HFFc6 (cell line): ENCODE results near the gene GNPTAB. TPM values are rescaled to one million over a fixed set of nuclear protein-coding genes. Genes with fewer than 3 reads are reported as not detected.

Experiments used
- DNase-seq: peaks from one replicate; pipeline ENCODE4 v3.0.0-alpha.2; 2018
- H3K27ac Mint-ChIP-seq: 2 replicates; pipeline ENCODE4 v1.8.0; 2020; ENCODE audit warnings: mild to moderate bottlenecking, mixed read lengths
- H3K27me3 Mint-ChIP-seq: 2 replicates; pipeline ENCODE4 v1.8.0; 2021; ENCODE audit warnings: mild to moderate bottlenecking, moderate library complexity, mixed read lengths; ENCODE audit not compliant: insufficient read depth
- H3K36me3 Mint-ChIP-seq: 2 replicates; pipeline ENCODE4 v1.8.0; 2021; ENCODE audit warnings: low read depth, mixed read lengths
- H3K4me1 Mint-ChIP-seq: 2 replicates; pipeline ENCODE4 v1.8.0; 2020; ENCODE audit warnings: low read depth, mixed read lengths
- H3K4me3 Mint-ChIP-seq: 2 replicates; pipeline ENCODE4 v1.8.0; 2020; ENCODE audit warnings: mild to moderate bottlenecking, moderate library complexity, mixed read lengths
- H3K9me3 Mint-ChIP-seq: 2 replicates; pipeline ENCODE4 v1.8.0; 2020; ENCODE audit warnings: mild to moderate bottlenecking, mixed read lengths
- CTCF ChIP-seq: fragments of 200-600 bp; sonication (generic); IDR thresholded peaks from 2 replicates; pipeline ENCODE4 v1.5.0; 2021; ENCODE audit warnings: antibody characterized with exemption, mild to moderate bottlenecking
- long read RNA-seq: library from polyadenylated mRNA; unstranded; transcript quantifications from one replicate; pipeline ENCODE4 v2.0.0, GENCODE V29; 2019
- total RNA-seq, 6 experiments: library from RNA; stranded (reverse); fragmentation: NEBNext Ultra II Directional; extraction: Animal tissue kit (Norgen Biotek cat#: 25700); gene quantifications; 2 replicates in 1 of 6; 3 replicates in 5 of 6; pipeline ENCODE4 v1.2.3, GENCODE V29; 2021

The GNPTAB gene
- total RNA-seq = 10 to 100 TPM; 37.1 to 53.6 (median 44.9) TPM
- long read RNA-seq, full-length matches to known transcripts = 3 of 40 reads
- long read RNA-seq, partial matches to known transcripts = 36 of 40 reads
- long read RNA-seq, other reads (novel, unspliced or antisense) = 1 of 40 reads

DNA sequence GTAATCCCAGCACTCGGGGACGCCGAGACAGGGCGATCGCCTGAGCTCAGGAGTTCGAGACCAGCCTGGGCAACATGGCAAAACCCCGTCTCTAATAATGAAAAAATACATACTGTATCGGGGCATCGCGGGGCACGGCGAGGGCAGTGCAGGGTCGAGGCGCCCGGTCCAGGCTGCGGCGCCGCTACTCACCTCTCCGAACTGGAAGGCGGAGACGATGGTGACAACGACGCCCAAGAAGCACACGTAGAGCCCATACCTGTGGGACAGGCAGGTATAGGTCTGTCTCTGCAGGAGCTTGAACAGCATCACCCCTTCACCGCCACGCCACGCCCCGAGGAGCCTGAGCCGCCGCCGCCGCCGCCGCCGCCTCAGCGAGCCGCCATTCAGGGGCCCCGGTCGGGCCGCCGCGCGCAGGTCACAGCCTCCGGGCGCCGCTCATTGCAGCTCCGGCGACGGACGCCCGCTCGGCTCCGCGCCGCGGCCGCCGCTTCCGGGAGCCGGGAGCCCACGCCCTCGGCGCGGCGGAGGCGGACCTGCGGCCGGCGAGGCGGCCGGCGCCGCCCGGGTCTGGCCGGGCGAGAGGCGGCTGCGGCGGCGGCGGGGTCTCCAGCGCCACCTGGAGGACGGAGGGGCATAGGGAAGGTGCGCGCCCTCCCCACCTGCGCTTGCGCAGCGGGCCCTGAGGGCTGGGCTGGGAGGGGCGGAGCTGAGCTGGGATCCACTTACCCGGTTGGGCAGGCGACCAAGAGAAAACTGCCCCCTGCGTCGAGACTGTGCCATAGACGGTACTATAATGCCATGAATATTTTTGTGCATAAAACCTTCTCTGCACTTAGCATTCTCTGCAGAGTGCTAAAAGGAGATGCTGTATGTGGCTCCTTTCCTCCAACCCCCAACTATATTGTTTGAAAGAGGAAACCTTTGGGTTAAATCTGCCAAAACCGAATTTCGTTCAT, at the start of gene GNPTAB:
Gene GNPTAB (minus strand): TSS at position 593 of the 959 bp plus-strand sequence. CDS start 284 bp downstream, at position 309.
- peak within 1 kb of the TSS; percentile 99 for H3K4me3 Mint-ChIP-seq
- H3K9me3 Mint-ChIP-seq = no peaks in the 10 kb centered on the region

DNA sequence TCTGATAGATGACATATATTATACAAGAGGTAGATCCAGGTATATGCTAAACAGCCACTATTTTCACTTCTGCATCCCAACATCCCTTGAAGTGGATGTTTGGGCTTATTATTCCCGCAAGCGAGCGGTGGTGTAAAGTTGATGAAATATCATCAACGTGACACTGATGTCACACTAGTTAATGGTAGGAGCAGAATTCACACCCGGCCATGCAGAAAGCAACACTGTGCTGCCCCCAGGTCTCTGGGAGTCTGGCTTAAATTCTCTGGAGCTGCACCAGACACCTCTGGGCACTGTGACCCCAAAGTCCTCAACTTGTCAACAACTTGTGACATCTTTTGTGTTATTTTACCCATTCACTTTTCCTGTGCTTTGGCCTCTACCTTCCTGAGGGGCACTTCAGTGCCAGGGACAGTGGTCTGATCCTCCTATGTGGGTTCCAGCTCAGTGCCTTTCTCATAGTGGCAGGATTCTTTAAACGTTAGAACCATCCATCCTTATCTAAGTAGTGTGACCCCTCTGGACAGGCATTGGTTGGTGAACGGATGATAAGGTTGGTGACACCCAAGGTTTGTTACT, 47.6 kb upstream of the GNPTAB start:
- no peaks in the 10 kb centered on the region for H3K9me3 Mint-ChIP-seq
- peak overlapping the region; percentile 96 for H3K4me3 Mint-ChIP-seq
- H3K4me1 Mint-ChIP-seq = peaks cover 49% of the 10 kb centered on the region
- no peak for DNase-seq
- H3K36me3 Mint-ChIP-seq = peaks cover 39% of the 10 kb centered on the region
- no peak for TF ChIP-seq CTCF
- no peaks in the 10 kb centered on the region; the same call in 1 of the 2 replicates for H3K27me3 Mint-ChIP-seq
- peak overlapping the region; percentile 94 for H3K27ac Mint-ChIP-seq

More for the DNA sequence above, at the start of gene GNPTAB:
- Mint-ChIP-seq H3K27me3 (no peaks in the 10 kb centered on the region), H3K36me3 (no peaks in the 10 kb centered on the region), H3K4me1 (peaks cover 41% of the 10 kb centered on the region), H3K27ac (peak within 1 kb of the TSS; percentile 81)
- peak; percentile 83 for TF ChIP-seq CTCF
- peak; percentile 88 for DNase-seq

DNA sequence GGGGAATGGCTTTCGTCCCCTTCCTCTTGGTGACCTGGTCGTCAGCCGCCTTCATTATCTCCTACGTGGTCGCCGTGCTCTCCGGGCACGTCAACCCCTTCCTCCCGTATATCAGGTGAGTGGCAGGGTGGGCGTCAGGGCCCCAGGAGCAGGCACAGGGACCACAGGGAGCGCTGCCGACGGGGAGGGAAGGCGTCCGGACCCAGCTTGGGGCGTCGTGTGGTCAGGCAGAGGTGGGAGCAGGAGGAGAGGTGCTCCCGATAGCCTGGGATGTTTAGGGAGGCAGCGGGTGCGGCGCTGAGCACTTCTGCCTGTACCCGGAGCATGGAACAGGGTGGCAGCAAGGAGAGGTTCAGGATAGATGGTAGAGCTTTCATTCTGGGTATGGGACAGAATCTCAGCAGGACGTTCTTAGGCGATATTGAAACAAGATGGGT, 47.1 kb upstream of the GNPTAB start:
- Mint-ChIP-seq H3K27me3 (no peaks in the 10 kb centered on the region; the same call in 1 of the 2 replicates), H3K36me3 (peaks cover 36% of the 10 kb centered on the region), H3K4me1 (peaks cover 45% of the 10 kb centered on the region), H3K27ac (peak overlapping the region; percentile 94), H3K4me3 (peak overlapping the region; percentile 96), H3K9me3 (no peaks in the 10 kb centered on the region)
- no peak for DNase-seq
- TF ChIP-seq CTCF = no peak

DNA sequence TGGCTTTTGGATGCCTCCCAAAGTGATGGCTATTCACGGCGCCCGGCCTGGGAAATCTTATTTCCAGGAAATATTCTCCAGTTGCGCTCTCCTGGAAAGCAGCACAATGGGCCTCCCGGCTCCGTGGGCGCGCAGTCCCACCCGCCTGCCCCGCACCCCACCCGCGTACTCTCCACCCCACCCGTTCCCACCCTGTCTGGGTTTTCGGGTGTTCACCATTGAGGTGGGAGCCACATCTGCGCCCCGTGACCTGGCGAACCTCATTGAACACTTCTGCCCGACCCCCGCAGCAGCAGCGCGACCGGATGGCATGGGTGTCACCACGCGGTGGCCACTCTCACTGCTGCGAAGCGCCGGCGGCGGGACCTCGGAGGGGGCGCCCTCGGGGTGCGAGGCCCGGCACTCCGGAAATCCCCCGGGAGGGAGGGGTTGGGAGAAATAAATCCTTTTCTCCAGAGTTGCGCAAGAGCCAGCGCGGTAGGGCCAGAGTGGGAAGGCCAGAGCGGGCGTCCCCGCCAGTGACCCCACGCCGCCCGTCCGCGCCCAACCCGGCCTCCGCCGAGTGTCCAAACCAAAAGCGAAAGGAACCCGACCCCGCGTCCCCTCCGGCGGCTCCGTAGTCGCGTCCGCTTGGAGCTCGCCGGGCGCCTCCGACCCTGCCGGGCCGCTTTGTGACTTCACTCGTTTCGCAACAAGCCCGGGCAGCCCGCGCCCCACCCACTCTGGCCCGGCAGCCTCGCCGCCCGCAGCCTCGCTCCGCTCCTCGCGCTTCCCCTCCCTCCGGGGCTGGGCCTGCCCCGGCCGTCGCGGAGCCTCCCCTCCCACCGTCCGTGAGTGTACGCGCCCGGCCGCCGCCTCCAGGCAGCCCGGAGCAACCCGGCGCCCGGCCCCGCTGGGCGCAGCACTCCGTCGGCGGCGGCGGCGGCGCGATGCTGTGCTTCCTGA, 46.4 kb upstream of the GNPTAB start, which contains the start of gene DRAM1:
Gene DRAM1 (plus strand): TSS at position 720 of the 945 bp plus-strand sequence. CDS start 210 bp downstream, at position 930.
- Mint-ChIP-seq H3K27ac (peak within 1 kb of the TSS; percentile 94), H3K27me3 (no peaks in the 10 kb centered on the region; the same call in 1 of the 2 replicates), H3K4me1 (peaks cover 38% of the 10 kb centered on the region), H3K36me3 (peaks cover 29% of the 10 kb centered on the region), H3K4me3 (peak within 1 kb of the TSS; percentile 96), H3K9me3 (no peaks in the 10 kb centered on the region)
- peak; percentile 31; the same call in 1 of the 2 replicates for TF ChIP-seq CTCF
- DNase-seq = peak; percentile 90
